IPS-18a (cell line): Measurements from ENCODE around the gene DOCK2.
"Not testable (repeated sequence)": the region's sequence is repeated elsewhere in the genome, so short reads cannot be mapped to it uniquely, and the experiment has no call there.

ENCODE experiments used
- H3K27ac ChIP-seq: one replicate; pipeline ENCODE4 v1.5.1; 2013; ENCODE audit warnings: low read length
- H3K27me3 ChIP-seq: one replicate; pipeline ENCODE4 v1.6.1; 2013; ENCODE audit warnings: mild to moderate bottlenecking, low read length; ENCODE audit not compliant: control insufficient read depth, insufficient read depth
- H3K36me3 ChIP-seq: one replicate; pipeline ENCODE4 v1.6.1; 2013; ENCODE audit warnings: low read depth, low read length; ENCODE audit not compliant: control insufficient read depth
- H3K4me1 ChIP-seq: one replicate; pipeline ENCODE4 v1.6.1; 2013; ENCODE audit warnings: low read depth, low read length; ENCODE audit not compliant: control insufficient read depth
- H3K4me3 ChIP-seq: one replicate; pipeline ENCODE4 v1.5.1; 2013; ENCODE audit warnings: low read length
- H3K9ac ChIP-seq: one replicate; pipeline ENCODE4 v1.6.1; 2013; ENCODE audit warnings: mild to moderate bottlenecking, low read length, moderate library complexity
- H3K9me3 ChIP-seq: one replicate; pipeline ENCODE4 v1.6.1; 2013; ENCODE audit warnings: low read depth, low read length; ENCODE audit not compliant: control insufficient read depth

The DOCK2 gene

DNA sequence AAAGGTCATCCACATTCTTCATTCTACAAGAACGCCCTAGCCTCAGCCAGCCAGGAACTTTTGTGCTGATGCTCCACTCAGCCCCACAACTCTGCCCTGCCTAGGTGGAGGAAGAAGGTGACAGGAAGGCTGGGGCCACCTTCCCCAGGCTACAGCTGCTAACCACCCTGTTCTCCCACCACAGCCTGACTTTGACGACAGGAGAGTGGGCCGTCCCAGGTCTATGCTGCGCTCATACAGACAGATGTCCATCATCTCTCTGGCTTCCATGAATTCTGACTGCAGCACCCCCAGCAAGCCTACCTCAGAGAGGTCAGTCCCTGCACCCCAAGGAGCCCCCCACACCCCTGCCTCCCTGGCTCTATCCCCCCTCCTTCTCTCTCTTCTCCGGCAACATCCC, 440.5 kb downstream of the DOCK2 start:
- Histone ChIP-seq H3K27me3 (no peaks in the 10 kb centered on the region), H3K4me3 (no peak overlapping the region), H3K4me1 (no peaks in the 10 kb centered on the region), H3K9ac (no peak overlapping the region), H3K27ac (no peak overlapping the region), H3K36me3 (no peaks in the 10 kb centered on the region), H3K9me3 (no peaks in the 10 kb centered on the region)

DNA sequence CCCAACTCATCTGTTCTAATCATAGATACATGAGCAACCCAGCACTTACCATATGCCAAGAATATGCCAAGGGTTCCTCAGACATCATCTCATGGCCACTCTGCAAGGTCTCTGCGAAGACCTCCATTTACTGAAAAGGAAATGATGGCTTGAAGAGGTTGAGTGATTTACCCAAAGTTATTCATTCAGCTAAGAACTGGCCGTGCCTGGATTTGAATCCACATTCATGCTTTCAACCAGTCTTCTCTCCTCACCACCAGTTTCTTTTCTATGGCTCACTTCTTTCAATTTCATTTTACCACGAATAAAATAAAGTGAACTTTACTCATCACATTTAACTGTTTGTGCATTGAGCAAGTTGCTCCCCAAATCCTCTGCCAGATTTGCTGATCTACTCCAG, 441.4 kb downstream of the DOCK2 start:
- H3K9me3 ChIP-seq: no peaks in the 10 kb centered on the region
- no peak overlapping the region for H3K9ac ChIP-seq
- no peaks in the 10 kb centered on the region for H3K27me3 ChIP-seq
- H3K4me3 ChIP-seq: no peak overlapping the region
- no peaks in the 10 kb centered on the region for H3K36me3 ChIP-seq
- no peaks in the 10 kb centered on the region for H3K4me1 ChIP-seq
- no peak overlapping the region for H3K27ac ChIP-seq

- H3K9ac ChIP-seq: no peak overlapping the region
- H3K36me3 ChIP-seq: no peaks in the 10 kb centered on the region
- H3K27ac ChIP-seq: no peak overlapping the region
These were observed 441.9 kb downstream of the DOCK2 start for GRCh38 chr5:170078931-170079330.

GRCh38 chr5:170080217-170080616, 443.1 kb downstream of the DOCK2 start:
- H3K9ac ChIP-seq: no peak overlapping the region
- H3K4me3 ChIP-seq: no peak overlapping the region
- H3K27ac ChIP-seq: no peak overlapping the region
- H3K9me3 ChIP-seq: no peaks in the 10 kb centered on the region
- no peaks in the 10 kb centered on the region for H3K27me3 ChIP-seq
- H3K4me1 ChIP-seq: no peaks in the 10 kb centered on the region
- H3K36me3 ChIP-seq: no peaks in the 10 kb centered on the region

More at GRCh38 chr5:170078931-170079330, 441.9 kb downstream of the DOCK2 start:
- no peaks in the 10 kb centered on the region for H3K4me1 ChIP-seq
- H3K4me3 ChIP-seq: no peak overlapping the region
- no peaks in the 10 kb centered on the region for H3K9me3 ChIP-seq
- H3K27me3 ChIP-seq: no peaks in the 10 kb centered on the region

- H3K4me1 ChIP-seq: no peaks in the 10 kb centered on the region
- H3K9me3 ChIP-seq: no peaks in the 10 kb centered on the region
- no peaks in the 10 kb centered on the region for H3K27me3 ChIP-seq
- H3K36me3 ChIP-seq: no peaks in the 10 kb centered on the region
- H3K9ac ChIP-seq: no peak overlapping the region
- H3K4me3 ChIP-seq: no peak overlapping the region
- no peak overlapping the region for H3K27ac ChIP-seq
These were observed 443.8 kb downstream of the DOCK2 start for GRCh38 chr5:170080786-170081445.

DNA sequence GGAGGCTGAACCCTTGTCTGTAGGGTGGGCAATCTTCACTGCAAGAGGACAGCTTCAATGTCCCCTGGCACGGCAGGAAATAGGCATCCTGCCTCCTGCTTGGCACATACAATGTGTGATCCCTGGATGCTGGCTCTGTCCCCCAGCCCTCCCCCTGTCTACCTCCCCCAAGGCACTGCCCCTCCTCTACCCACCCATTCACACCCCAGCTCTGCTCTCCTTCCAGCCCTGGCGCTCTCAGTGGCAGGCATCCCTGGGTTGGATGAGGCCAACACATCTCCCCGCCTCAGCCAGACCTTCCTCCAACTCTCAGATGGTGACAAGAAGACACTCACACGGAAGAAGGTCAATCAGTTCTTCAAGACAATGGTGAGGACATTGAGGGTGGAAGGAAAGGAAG, 444.5 kb downstream of the DOCK2 start:
- Histone ChIP-seq H3K27me3 (no peaks in the 10 kb centered on the region), H3K36me3 (no peaks in the 10 kb centered on the region), H3K4me1 (no peaks in the 10 kb centered on the region)

GRCh38 chr5:170082701-170083100, 445.6 kb downstream of the DOCK2 start:
- Histone ChIP-seq H3K9ac (no peak overlapping the region), H3K4me3 (no peak overlapping the region), H3K9me3 (no peaks in the 10 kb centered on the region), H3K36me3 (no peaks in the 10 kb centered on the region), H3K4me1 (no peaks in the 10 kb centered on the region), H3K27ac (no peak overlapping the region), H3K27me3 (no peaks in the 10 kb centered on the region)

More for the DNA sequence above, 444.5 kb downstream of the DOCK2 start:
- Histone ChIP-seq H3K27ac (no peak overlapping the region), H3K4me3 (no peak overlapping the region), H3K9me3 (no peaks in the 10 kb centered on the region), H3K9ac (no peak overlapping the region)

DNA sequence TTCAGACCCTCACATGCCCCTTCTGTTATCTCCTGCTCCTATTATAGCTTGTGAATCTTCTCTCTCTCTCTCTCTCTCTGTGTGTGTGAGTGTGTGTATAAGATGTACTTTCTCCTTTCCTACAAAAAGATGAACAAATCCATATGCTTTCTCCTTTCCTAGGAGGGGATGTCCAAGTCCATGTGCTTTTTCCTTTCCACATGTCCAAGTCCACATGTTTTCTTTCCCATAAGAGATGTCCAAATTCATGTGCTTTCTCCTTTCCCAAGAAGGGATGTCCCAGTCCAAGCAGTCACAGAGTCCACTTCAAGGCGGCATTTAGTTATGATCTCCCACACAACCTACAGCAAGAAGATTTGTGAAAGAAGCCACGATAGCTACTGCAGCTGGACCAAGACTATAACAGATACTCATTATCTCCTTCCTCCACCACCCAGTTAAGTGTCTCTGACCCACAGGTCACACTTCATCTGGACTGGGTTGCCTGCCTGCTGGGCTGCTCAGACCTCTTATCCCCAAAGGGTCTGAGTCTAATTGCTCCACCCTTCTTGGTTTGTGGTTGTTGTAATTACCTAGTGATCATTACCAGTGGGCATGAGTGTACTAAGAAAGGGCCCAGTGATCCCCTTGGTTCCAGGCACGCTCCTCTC, 450.2 kb downstream of the DOCK2 start:
- Histone ChIP-seq H3K36me3 (no peaks in the 10 kb centered on the region), H3K4me3 (no peak overlapping the region), H3K9ac (no peak overlapping the region), H3K27ac (no peak overlapping the region), H3K4me1 (no peaks in the 10 kb centered on the region), H3K27me3 (no peaks in the 10 kb centered on the region), H3K9me3 (no peaks in the 10 kb centered on the region)

GRCh38 chr5:170092455-170093101, 455.5 kb downstream of the DOCK2 start:
- Histone ChIP-seq H3K27ac (no peak overlapping the region), H3K9ac (no peak overlapping the region), H3K27me3 (no peaks in the 10 kb centered on the region), H3K4me1 (no peaks in the 10 kb centered on the region), H3K9me3 (no peaks in the 10 kb centered on the region), H3K36me3 (no peaks in the 10 kb centered on the region), H3K4me3 (no peak overlapping the region)

GRCh38 chr5:170094329-170094728, 457.3 kb downstream of the DOCK2 start:
- not testable (repeated sequence) for H3K4me1 ChIP-seq, H3K27me3 ChIP-seq, H3K36me3 ChIP-seq, H3K27ac ChIP-seq, H3K4me3 ChIP-seq, H3K9me3 ChIP-seq, H3K9ac ChIP-seq

DNA sequence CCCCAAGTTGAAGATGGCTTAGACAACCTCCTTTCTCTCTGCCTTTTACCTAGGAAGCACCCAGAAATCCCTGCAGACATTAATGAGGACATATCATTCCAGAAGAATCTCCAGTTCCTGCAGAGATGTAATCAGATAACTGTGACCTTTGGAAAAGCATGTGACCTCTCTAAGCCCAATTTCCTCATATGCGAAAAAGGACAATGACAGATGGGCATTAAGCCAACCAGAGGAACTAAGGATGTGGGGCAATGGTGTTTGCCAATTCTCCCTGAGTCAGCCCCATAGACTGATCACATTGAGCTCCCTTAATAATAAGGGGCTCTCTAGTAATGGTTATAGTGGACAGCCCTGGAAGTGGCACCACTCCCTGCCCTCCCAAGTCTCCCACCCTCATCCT, 458.6 kb downstream of the DOCK2 start:
- no peaks in the 10 kb centered on the region for H3K27me3 ChIP-seq
- no peak overlapping the region for H3K9ac ChIP-seq
- no peaks in the 10 kb centered on the region for H3K4me1 ChIP-seq
- H3K27ac ChIP-seq: no peak overlapping the region
- no peak overlapping the region for H3K4me3 ChIP-seq
- H3K9me3 ChIP-seq: no peaks in the 10 kb centered on the region
- H3K36me3 ChIP-seq: no peaks in the 10 kb centered on the region

- no peak overlapping the region for H3K27ac ChIP-seq
- H3K27me3 ChIP-seq: no peaks in the 10 kb centered on the region
- H3K4me3 ChIP-seq: no peak overlapping the region
- no peaks in the 10 kb centered on the region for H3K4me1 ChIP-seq
- H3K36me3 ChIP-seq: no peaks in the 10 kb centered on the region
- H3K9ac ChIP-seq: no peak overlapping the region
- no peaks in the 10 kb centered on the region for H3K9me3 ChIP-seq
These were observed 460.9 kb downstream of the DOCK2 start for GRCh38 chr5:170097934-170098333.
